ENCODE results near the gene PDE9A. TPM values are rescaled to one million over a fixed set of nuclear protein-coding genes. Genes with fewer than 3 reads are reported as not detected.

PDE9A gene
- total RNA-seq, 1 experiment from 2014 or later = 44.8 TPM

GRCh38 chr21:42785666-42786427 lies 132.4 kb downstream of the PDE9A start:
- POLR2A ChIA-PET = no interaction called here
- H3K4me3 Mint-ChIP-seq = no peak overlapping the region
- peaks cover 9% of the 10 kb centered on the region for H3K36me3 Mint-ChIP-seq
- H3K27ac Mint-ChIP-seq = no peak overlapping the region
- peaks cover 35% of the 10 kb centered on the region for H3K27me3 Mint-ChIP-seq (ENCODE audit: low read depth)
- peaks cover 7% of the 10 kb centered on the region for H3K9me3 Mint-ChIP-seq
- ATAC-seq (no peak), DNase-seq (ENCODE audit: low spot score) (no peak)
- CTCF ChIA-PET = interaction anchor here (1.5 kb wide), 1 partner anchor 193 kb away, joined by 4 read pairs; no protein-coding TSS in a partner anchor
- H3K4me1 Mint-ChIP-seq = peaks cover 39% of the 10 kb centered on the region
- TF ChIP-seq JUN (CRISPR knock-in tag; IDR thresholded peaks at IDR 0.05) (no peak), CREB1 (CRISPR knock-in tag; IDR thresholded peaks at IDR 0.05) (no peak), ESRRA (CRISPR knock-in tag; IDR thresholded peaks at IDR 0.05; ENCODE audit: borderline replicate concordance) (no peak), ZNF423 (CRISPR knock-in tag; IDR thresholded peaks at IDR 0.05) (no peak), AFF4 (CRISPR knock-in tag; IDR thresholded peaks at IDR 0.05; ENCODE audit: borderline replicate concordance) (no peak), FOXP1 (CRISPR knock-in tag; IDR thresholded peaks at IDR 0.05; ENCODE audit: borderline replicate concordance) (no peak), NFE2L1 (CRISPR knock-in tag; IDR thresholded peaks at IDR 0.05) (no peak), FOXP4 (CRISPR knock-in tag; IDR thresholded peaks at IDR 0.05) (no peak), ZNF317 (CRISPR knock-in tag; IDR thresholded peaks at IDR 0.05; ENCODE audit: borderline replicate concordance, low read depth) (no peak), NR1H2 (CRISPR knock-in tag; IDR thresholded peaks at IDR 0.05) (no peak), MLX (CRISPR knock-in tag; IDR thresholded peaks at IDR 0.05) (no peak), MXD4 (CRISPR knock-in tag; IDR thresholded peaks at IDR 0.05; ENCODE audit: borderline replicate concordance) (no peak), CDX4 (CRISPR knock-in tag; IDR thresholded peaks at IDR 0.05; ENCODE audit: borderline replicate concordance) (no peak), ZMAT4 (CRISPR knock-in tag; IDR thresholded peaks at IDR 0.05) (no peak), ZSCAN18 (CRISPR knock-in tag; IDR thresholded peaks at IDR 0.05) (no peak), ZNF512 (CRISPR knock-in tag; IDR thresholded peaks at IDR 0.05; ENCODE audit: borderline replicate concordance) (no peak), ZNF281 (CRISPR knock-in tag; IDR thresholded peaks at IDR 0.05) (no peak), ZNF232 (CRISPR knock-in tag; IDR thresholded peaks at IDR 0.05) (no peak), USF1 (CRISPR knock-in tag; IDR thresholded peaks at IDR 0.05) (no peak)

Data from WTC11 (cell line).